ENCODE data around the gene CD7. TPM values are rescaled to one million over a fixed set of nuclear protein-coding genes. Genes with fewer than 3 reads are reported as not detected.

CD7 gene
- total and polyA plus RNA-seq, 2 donors from 2014 or later, result 1.0 to 9.2 TPM

DNA sequence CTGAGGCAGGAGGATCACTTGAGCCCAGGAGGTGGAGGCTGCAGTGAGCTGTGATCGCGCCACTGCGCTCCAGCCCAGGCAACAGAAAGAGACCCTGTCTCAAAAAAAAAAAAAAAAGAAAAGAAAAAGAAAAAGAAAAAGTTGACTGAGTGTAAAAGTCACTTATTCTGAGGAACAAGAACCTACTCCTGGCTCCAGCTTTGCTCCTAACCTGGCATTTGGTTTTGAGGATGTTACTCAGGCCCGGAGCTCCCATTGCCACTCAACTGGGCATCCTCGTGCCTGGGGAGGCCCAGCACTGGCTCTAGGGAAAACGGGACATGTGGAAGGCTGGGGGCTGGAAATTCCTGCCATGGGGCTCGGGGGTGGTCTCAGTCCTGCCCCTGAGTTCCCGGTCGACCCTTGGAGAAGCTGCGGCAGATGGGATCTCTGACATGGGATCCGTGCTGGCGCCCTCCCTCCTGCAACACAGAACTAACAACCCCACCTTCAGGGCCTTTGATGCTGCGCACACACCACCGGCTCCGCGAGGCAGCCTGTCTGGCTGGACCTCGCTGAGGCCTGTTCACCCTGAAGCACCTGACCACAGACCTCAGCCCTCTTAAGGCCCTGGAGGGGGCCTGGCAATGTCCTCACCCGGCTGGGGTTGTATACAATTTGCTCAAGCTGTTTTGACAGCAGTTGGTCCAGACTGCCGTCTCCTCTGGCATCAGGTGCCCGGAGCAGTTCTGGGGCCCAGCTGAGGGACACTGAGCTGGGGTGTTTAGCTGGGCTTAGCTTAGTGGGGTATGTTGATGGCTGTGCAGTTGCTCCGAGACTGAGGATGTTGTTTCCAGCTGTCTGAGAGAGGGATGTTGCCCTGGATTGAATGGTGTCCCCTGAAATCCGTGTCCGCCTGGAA lies 12.3 kb downstream of the CD7 start:
- no peaks in the 10 kb centered on the region for H3K27me3 ChIP-seq (ENCODE audit: control insufficient read depth, insufficient read depth, low read length)
- H3K9ac ChIP-seq (ENCODE audit: low read length in 3 of 3), result no peak overlapping the region
- H3K9me3 ChIP-seq (ENCODE audit: control insufficient read depth in 2 of 3, insufficient read depth in 1 of 3, low read length in 3 of 3), result no peaks in the 10 kb centered on the region
- intact Hi-C loops (cut with DNase I), result no loop called here
- H3K4me3 ChIP-seq (ENCODE audit: low read length in 3 of 3), result no peak overlapping the region
- H3K27ac ChIP-seq (ENCODE audit: low read depth in 2 of 2, low read length in 2 of 2), result no peak overlapping the region
- peaks cover 0 to 10% (median 0%) of the 10 kb centered on the region in 3 donors for H3K4me1 ChIP-seq (ENCODE audit: control insufficient read depth in 2 of 3, insufficient read depth in 2 of 3, low read depth in 1 of 3, low read length in 3 of 3)
- DNase-seq, result peak in 2 of 5 donors; percentile 53 to 54
- TF ChIP-seq CTCF (IDR thresholded peaks at IDR 0.05; ENCODE audit: borderline replicate concordance, extremely low read depth, insufficient read depth), result no peak
- no peak for FAIRE-seq
- no peaks in the 10 kb centered on the region for H3K36me3 ChIP-seq (ENCODE audit: control insufficient read depth in 2 of 3, insufficient read depth in 3 of 3, low read length in 3 of 3)

DNA sequence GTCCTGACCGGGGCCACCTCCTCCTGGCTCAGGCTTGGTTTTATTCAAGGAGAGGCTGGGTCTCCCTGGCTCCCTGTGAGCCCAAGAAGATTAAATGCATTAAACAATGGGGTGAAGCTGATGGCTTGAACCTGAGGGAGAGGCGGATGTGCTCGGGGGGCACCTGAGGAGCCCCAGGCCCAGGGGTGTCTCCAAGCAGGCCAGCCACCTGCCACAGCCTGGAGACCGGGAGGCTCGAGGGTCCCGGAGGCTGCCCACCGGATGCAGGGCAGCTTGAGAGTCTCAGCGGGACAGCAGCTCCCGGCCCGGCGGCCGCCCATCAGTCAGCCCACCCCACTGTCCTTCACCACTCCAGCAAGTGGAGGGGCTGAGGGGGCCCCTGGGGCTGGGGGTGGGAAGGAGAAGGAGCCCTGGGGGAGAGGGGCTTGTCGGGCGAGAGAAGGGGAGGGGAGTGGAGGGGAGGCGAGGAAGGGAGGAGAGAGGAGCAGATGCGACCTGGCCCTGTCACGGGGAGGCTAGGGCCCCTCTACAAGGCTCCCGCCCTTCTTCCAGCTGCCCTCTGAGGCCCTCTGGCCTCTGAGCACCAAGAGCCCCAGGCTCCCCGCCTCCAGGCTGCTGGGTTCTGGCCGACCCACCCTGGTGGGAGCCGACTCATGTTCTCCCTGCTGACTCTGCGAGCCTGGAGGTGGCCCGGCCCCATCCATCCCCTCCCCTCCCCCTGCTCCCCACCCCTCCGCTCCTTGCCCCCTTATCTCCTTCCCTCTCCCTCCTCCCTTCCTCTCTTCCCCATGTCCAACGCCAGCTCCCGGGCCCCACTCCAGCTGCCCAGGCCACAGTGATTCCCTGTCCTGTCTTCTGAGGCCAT lies 13.2 kb downstream of the CD7 start:
- peaks cover 0 to 12% (median 0%) of the 10 kb centered on the region in 3 donors for H3K4me1 ChIP-seq (ENCODE audit: control insufficient read depth in 2 of 3, insufficient read depth in 2 of 3, low read depth in 1 of 3, low read length in 3 of 3)
- no peak overlapping the region for H3K9ac ChIP-seq (ENCODE audit: low read length in 3 of 3)
- no peaks in the 10 kb centered on the region for H3K9me3 ChIP-seq (ENCODE audit: control insufficient read depth in 2 of 3, insufficient read depth in 1 of 3, low read length in 3 of 3)
- no peak for TF ChIP-seq CTCF (IDR thresholded peaks at IDR 0.05; ENCODE audit: borderline replicate concordance, extremely low read depth, insufficient read depth)
- FAIRE-seq, result no peak
- H3K27me3 ChIP-seq (ENCODE audit: control insufficient read depth, insufficient read depth, low read length), result no peaks in the 10 kb centered on the region
- DNase-seq, result peak in 2 of 5 donors; percentile 59 to 86
- no peak overlapping the region for H3K4me3 ChIP-seq (ENCODE audit: low read length in 3 of 3)
- H3K36me3 ChIP-seq (ENCODE audit: control insufficient read depth in 2 of 3, insufficient read depth in 3 of 3, low read length in 3 of 3), result no peaks in the 10 kb centered on the region
- H3K27ac ChIP-seq (ENCODE audit: low read depth in 2 of 2, low read length in 2 of 2), result no peak overlapping the region
- intact Hi-C loops (cut with DNase I), result no loop called here

DNA sequence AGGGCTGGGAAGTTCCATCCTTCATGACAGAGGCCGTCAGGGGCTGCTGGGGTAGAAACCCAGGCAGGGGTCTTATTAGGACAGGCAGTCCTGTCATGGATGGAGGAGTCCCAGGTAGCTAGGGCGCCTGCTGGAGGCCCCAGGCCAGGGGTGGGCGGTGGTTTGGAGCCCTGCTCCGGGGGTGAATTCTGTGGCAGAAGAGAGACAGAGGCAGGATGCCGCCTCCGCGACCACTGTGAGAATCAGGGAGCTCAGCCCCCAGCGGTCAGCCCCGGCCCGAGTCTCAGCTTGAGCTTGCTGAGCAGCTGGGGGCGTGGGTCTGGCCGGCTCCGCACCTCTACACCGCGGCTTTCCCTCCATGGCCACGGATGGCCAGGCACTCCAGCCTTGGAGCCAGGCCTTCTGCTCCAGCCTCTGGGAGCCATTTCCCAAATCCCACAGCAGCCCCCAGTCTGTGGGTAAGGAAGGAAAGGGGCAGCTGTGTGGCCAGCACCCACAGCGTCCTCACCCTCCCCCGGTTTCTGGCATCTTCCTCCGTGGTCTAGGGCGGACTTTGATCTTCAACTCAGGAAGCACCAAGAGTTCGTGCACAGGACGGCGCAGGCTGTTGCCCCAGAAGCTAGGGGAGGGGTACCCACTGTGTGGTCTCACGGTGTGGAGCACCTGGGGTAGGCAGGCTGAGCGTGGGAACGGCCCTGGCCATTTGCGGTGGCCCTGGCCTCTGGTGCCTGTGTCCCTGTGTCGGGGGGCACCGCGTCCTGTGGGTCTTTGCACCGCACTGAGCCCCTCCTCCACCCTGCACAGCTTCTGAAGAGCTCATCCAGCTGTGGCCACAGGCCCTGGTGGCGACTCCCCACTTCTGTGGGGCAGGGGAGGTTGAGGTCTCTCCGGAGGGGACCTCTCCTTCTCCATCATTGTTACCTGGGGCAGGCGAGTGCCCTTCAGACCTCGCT lies 14.1 kb downstream of the CD7 start:
- Histone ChIP-seq H3K36me3 (ENCODE audit: control insufficient read depth in 2 of 3, insufficient read depth in 3 of 3, low read length in 3 of 3) (no peaks in the 10 kb centered on the region), H3K27me3 (ENCODE audit: control insufficient read depth, insufficient read depth, low read length) (no peaks in the 10 kb centered on the region), H3K4me3 (ENCODE audit: low read length in 3 of 3) (no peak overlapping the region), H3K9ac (ENCODE audit: low read length in 3 of 3) (no peak overlapping the region), H3K4me1 (ENCODE audit: control insufficient read depth in 2 of 3, insufficient read depth in 2 of 3, low read depth in 1 of 3, low read length in 3 of 3) (peaks cover 0 to 17% (median 7%) of the 10 kb centered on the region in 3 donors), H3K9me3 (ENCODE audit: control insufficient read depth in 2 of 3, insufficient read depth in 1 of 3, low read length in 3 of 3) (no peaks in the 10 kb centered on the region), H3K27ac (ENCODE audit: low read depth in 2 of 2, low read length in 2 of 2) (peak overlapping the region in 1 of 2 donors; percentile 17)
- intact Hi-C loops (cut with DNase I), result no loop called here
- TF ChIP-seq CTCF (IDR thresholded peaks at IDR 0.05; ENCODE audit: borderline replicate concordance, extremely low read depth, insufficient read depth), result no peak
- FAIRE-seq (no peak), DNase-seq (peak in 3 of 5 donors; percentile 36 to 64 (median 46))
